B cell (primary cell): ENCODE results near the gene NMNAT3.

Source experiments
- CTCF ChIP-seq: fragments of 200-600 bp; IDR thresholded peaks from one replicate; pipeline ENCODE4 v1.8.0; 2022; ENCODE audit warnings: antibody characterized with exemption, mild to moderate bottlenecking
- EZH2 ChIP-seq: IDR thresholded peaks from 2 replicates; pipeline ENCODE4 v1.6.1; 2012; ENCODE audit warnings: borderline replicate concordance, low read depth, mild to moderate bottlenecking, moderate library complexity, low read length; ENCODE audit not compliant: insufficient read depth, poor library complexity, severe bottlenecking

GRCh38 chr3:139638518-139638917, 39.3 kb downstream of the NMNAT3 start:
- TF ChIP-seq CTCF (no peak), EZH2 (no peak)
